ENCODE data around the gene ATP13A1.
"Not testable (repeated sequence)": the region's sequence is repeated elsewhere in the genome, so short reads cannot be mapped to it uniquely, and the experiment has no call there.

The ATP13A1 gene

DNA sequence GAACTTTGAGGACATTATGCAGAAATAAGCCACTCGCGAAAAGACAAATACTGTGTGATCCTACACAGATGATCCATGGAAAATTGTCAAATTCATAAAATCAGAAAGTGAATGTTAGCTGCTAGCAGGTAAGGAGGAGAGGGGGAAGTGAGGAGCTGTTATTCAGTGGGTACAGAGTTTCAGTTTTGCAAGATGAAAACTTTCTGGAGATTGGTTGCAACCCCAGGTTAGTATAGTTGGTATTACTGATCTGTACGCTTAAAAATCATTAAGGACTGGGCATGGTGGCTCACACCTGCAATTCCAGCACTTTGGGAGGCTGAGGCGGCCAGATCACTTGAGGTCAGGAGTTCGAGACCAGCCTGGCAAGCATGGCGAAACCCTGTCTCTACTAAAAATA, 23.1 kb upstream of the ATP13A1 start:
- H3K79me2 ChIP-seq (ENCODE audit: insufficient read depth, low read length) = no peaks in the 10 kb centered on the region

DNA sequence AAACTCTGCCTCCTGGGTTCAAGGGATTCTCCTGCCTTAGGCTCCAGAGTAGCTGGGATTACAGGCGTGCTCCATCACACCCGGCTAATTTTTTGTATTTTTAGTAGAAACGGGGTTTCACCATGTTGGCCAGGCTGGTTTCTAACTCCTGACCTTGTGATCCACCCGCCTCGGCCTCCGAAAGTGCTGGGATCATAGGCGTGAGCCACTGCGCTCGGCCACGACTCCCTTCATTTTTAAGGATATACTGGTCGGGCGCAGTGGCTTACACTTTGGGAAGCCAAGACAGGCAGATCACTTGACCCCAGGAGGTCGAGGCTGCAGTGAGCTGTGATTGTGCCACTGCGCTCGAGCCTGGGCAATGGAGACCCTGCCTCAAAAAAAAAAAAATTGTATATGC, 22.6 kb upstream of the ATP13A1 start:
- H3K79me2 ChIP-seq (ENCODE audit: insufficient read depth, low read length); H4K20me1 ChIP-seq (ENCODE audit: insufficient read depth, low read length); H3K9me2 ChIP-seq (ENCODE audit: low read depth, low read length); H3K27me3 ChIP-seq (ENCODE audit: insufficient read depth, low read length); H2AFZ ChIP-seq (ENCODE audit: low read length); H3K4me2 ChIP-seq (ENCODE audit: low read length); H3K4me1 ChIP-seq (ENCODE audit: insufficient read depth, low read length, severe bottlenecking); H3K27ac ChIP-seq (ENCODE audit: low read depth, low read length, poor library complexity, severe bottlenecking); H3K9ac ChIP-seq (ENCODE audit: low read length); H3K4me3 ChIP-seq (ENCODE audit: low read depth, low read length, poor library complexity, severe bottlenecking); H3F3A ChIP-seq (ENCODE audit: insufficient read depth, low read length): not testable (repeated sequence)
- H3K36me3 ChIP-seq (ENCODE audit: insufficient read depth, low read length) = peaks cover 36% of the 10 kb centered on the region
- peaks cover 13% of the 10 kb centered on the region for H3K9me3 ChIP-seq (ENCODE audit: low read length)

More for the DNA sequence above, 23.1 kb upstream of the ATP13A1 start:
- H3K4me2 ChIP-seq (ENCODE audit: low read length) = no peak overlapping the region
- H3K9me2 ChIP-seq (ENCODE audit: low read depth, low read length) = no peaks in the 10 kb centered on the region
- H3F3A ChIP-seq (ENCODE audit: insufficient read depth, low read length) = no peaks in the 10 kb centered on the region
- H4K20me1 ChIP-seq (ENCODE audit: insufficient read depth, low read length) = no peaks in the 10 kb centered on the region
- no peak overlapping the region for H3K27ac ChIP-seq (ENCODE audit: low read depth, low read length, poor library complexity, severe bottlenecking)
- no peaks in the 10 kb centered on the region for H3K27me3 ChIP-seq (ENCODE audit: insufficient read depth, low read length)
- H3K36me3 ChIP-seq (ENCODE audit: insufficient read depth, low read length) = peaks cover 31% of the 10 kb centered on the region
- H3K9me3 ChIP-seq (ENCODE audit: low read length) = peaks cover 8% of the 10 kb centered on the region; the same call in 1 of the 2 replicates
- TF ChIP-seq, protein P1, sequence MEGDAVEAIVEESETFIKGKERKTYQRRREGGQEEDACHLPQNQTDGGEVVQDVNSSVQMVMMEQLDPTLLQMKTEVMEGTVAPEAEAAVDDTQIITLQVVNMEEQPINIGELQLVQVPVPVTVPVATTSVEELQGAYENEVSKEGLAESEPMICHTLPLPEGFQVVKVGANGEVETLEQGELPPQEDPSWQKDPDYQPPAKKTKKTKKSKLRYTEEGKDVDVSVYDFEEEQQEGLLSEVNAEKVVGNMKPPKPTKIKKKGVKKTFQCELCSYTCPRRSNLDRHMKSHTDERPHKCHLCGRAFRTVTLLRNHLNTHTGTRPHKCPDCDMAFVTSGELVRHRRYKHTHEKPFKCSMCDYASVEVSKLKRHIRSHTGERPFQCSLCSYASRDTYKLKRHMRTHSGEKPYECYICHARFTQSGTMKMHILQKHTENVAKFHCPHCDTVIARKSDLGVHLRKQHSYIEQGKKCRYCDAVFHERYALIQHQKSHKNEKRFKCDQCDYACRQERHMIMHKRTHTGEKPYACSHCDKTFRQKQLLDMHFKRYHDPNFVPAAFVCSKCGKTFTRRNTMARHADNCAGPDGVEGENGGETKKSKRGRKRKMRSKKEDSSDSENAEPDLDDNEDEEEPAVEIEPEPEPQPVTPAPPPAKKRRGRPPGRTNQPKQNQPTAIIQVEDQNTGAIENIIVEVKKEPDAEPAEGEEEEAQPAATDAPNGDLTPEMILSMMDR (IDR thresholded peaks at IDR 0.05; ENCODE audit: low read length) = no peak
- TF ChIP-seq EZH2 (IDR thresholded peaks at IDR 0.05; ENCODE audit: borderline replicate concordance, low read length) = no peak
- no peak overlapping the region for H3K4me3 ChIP-seq (ENCODE audit: low read depth, low read length, poor library complexity, severe bottlenecking)
- no peak overlapping the region for H2AFZ ChIP-seq (ENCODE audit: low read length)
- no peak overlapping the region for H3K9ac ChIP-seq (ENCODE audit: low read length)
- H3K4me1 ChIP-seq (ENCODE audit: insufficient read depth, low read length, severe bottlenecking) = no peaks in the 10 kb centered on the region

DNA sequence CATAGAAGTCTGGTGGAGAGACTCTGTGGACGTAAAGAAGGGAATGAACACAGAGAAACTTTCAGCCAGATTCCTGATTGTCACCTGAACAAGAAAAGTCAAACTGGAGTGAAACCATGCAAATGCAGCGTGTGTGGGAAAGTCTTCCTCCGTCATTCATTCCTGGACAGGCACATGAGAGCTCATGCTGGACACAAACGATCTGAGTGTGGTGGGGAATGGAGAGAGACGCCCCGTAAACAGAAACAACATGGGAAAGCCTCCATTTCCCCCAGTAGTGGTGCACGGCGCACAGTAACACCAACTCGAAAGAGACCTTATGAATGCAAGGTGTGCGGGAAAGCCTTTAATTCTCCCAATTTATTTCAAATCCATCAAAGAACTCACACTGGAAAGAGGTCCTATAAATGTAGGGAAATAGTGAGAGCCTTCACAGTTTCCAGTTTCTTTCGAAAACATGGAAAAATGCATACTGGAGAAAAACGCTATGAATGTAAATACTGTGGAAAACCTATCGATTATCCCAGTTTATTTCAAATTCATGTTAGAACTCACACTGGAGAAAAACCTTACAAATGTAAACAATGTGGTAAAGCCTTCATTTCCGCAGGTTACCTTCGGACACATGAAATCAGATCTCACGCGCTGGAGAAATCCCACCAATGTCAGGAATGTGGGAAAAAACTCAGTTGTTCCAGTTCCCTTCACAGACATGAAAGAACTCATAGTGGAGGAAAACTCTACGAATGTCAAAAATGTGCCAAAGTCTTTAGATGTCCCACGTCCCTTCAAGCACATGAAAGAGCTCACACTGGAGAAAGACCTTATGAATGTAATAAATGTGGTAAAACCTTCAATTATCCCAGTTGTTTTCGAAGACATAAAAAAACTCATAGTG, 15.9 kb upstream of the ATP13A1 start:
- no peak overlapping the region for H3K9ac ChIP-seq (ENCODE audit: low read length)
- no peaks in the 10 kb centered on the region for H3K27me3 ChIP-seq (ENCODE audit: insufficient read depth, low read length)
- no peaks in the 10 kb centered on the region for H3K9me2 ChIP-seq (ENCODE audit: low read depth, low read length)
- no peak overlapping the region for H3K27ac ChIP-seq (ENCODE audit: low read depth, low read length, poor library complexity, severe bottlenecking)
- peaks cover 57% of the 10 kb centered on the region for H3K9me3 ChIP-seq (ENCODE audit: low read length)
- H3F3A ChIP-seq (ENCODE audit: insufficient read depth, low read length) = no peaks in the 10 kb centered on the region
- H3K4me1 ChIP-seq (ENCODE audit: insufficient read depth, low read length, severe bottlenecking) = no peaks in the 10 kb centered on the region
- no peak overlapping the region for H2AFZ ChIP-seq (ENCODE audit: low read length)
- no peak overlapping the region for H3K4me3 ChIP-seq (ENCODE audit: low read depth, low read length, poor library complexity, severe bottlenecking)
- peaks cover 25% of the 10 kb centered on the region for H3K79me2 ChIP-seq (ENCODE audit: insufficient read depth, low read length)
- H4K20me1 ChIP-seq (ENCODE audit: insufficient read depth, low read length) = no peaks in the 10 kb centered on the region
- TF ChIP-seq, protein P1 (IDR thresholded peaks at IDR 0.05; ENCODE audit: low read length) = no peak
- no peak for TF ChIP-seq EZH2 (IDR thresholded peaks at IDR 0.05; ENCODE audit: borderline replicate concordance, low read length)
- H3K36me3 ChIP-seq (ENCODE audit: insufficient read depth, low read length) = peaks cover 96% of the 10 kb centered on the region
- H3K4me2 ChIP-seq (ENCODE audit: low read length) = no peak overlapping the region

DNA sequence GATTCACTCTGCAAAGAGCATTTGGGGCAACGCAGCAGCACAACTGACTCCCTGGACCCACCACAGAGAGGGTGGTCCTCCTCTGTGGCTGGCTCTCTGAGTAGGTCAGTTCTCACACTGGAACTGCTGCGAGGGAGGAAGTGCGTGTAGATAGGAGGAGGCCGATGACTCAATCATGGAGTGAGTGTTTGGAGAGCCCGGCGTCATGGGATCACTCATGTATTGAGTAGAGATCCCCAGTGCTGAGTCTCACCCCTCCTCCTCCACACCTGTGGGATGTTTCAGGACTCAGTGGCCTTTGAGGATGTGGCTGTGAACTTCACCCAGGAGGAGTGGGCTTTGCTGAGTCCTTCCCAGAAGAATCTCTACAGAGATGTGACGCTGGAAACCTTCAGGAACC, 14.1 kb upstream of the ATP13A1 start:
- Histone ChIP-seq H2AFZ (ENCODE audit: low read length) (no peak overlapping the region), H3K27ac (ENCODE audit: low read depth, low read length, poor library complexity, severe bottlenecking) (no peak overlapping the region), H3K79me2 (ENCODE audit: insufficient read depth, low read length) (peaks cover 43% of the 10 kb centered on the region), H3K4me1 (ENCODE audit: insufficient read depth, low read length, severe bottlenecking) (no peaks in the 10 kb centered on the region), H3K4me3 (ENCODE audit: low read depth, low read length, poor library complexity, severe bottlenecking) (no peak overlapping the region), H3K4me2 (ENCODE audit: low read length) (no peak overlapping the region), H3K36me3 (ENCODE audit: insufficient read depth, low read length) (peaks cover 99% of the 10 kb centered on the region), H4K20me1 (ENCODE audit: insufficient read depth, low read length) (no peaks in the 10 kb centered on the region), H3K9ac (ENCODE audit: low read length) (no peak overlapping the region), H3K9me2 (ENCODE audit: low read depth, low read length) (no peaks in the 10 kb centered on the region), H3K27me3 (ENCODE audit: insufficient read depth, low read length) (no peaks in the 10 kb centered on the region), H3F3A (ENCODE audit: insufficient read depth, low read length) (no peaks in the 10 kb centered on the region), H3K9me3 (ENCODE audit: low read length) (peaks cover 53% of the 10 kb centered on the region)
- no peak for TF ChIP-seq EZH2 (IDR thresholded peaks at IDR 0.05; ENCODE audit: borderline replicate concordance, low read length)
- TF ChIP-seq, protein P1 (IDR thresholded peaks at IDR 0.05; ENCODE audit: low read length) = no peak

Measured in OCI-LY1 (cell line).